ENCODE results near the gene ACO2. TPM values are rescaled to one million over a fixed set of nuclear protein-coding genes. Genes with fewer than 3 reads are reported as not detected.
"Not testable (repeated sequence)": the region's sequence is repeated elsewhere in the genome, so short reads cannot be mapped to it uniquely, and the experiment has no call there.

The ACO2 gene
- total RNA-seq, 1 donor from 2014 or later, result 122 TPM

DNA sequence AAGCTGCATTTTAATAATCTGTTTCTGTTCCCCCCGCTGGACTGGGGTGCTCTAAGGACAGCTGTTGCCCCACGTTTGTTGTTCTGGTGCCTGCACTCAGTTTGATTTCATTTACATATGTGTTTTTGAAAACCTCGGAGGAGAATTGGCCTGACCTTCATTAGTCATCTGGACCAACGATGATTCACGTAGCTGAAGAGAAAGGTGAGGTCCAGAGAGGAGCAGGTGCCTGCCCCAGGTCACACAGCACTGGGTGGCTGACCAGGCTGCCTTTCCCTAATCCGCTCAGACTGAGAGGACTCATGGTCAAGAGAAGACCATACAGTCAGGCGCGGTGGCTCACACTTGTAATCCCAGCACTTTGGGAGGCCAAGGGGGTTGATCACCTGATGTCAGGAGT, 95.6 kb downstream of the ACO2 start:
- DNase-seq (ENCODE audit: low read depth), result no peak

DNA sequence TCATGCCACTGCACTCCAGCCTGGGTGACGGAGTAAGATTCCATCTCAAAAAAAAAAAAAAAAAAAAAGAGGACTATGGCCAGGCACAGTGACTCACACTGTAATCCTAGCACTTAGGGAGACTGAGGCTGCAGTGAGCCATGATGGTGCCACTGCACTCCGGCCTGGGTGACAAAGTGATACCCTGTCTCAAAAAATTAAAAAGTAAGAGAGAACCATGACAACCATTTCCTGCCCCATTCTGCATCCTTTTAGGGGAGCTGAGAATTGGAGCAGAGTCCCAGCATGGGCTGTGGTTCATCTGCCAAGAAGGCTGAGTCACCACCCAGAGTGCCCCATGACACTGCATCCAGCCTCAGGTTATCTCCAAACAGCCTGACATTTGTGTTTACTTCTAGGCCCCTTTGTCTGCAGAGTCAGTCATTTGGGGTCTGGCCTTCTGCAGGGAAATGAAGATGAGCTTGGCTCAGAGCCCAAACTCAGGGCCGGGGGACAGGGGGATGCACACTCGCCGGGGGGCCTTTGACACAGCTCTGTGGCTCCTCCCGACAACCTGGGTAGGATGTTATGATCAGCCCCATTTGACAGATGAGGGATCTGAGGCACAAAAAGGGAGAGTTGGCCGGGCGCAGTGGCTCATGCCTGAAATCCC, 96.6 kb downstream of the ACO2 start:
- peak; percentile 85 for DNase-seq (ENCODE audit: low read depth)

DNA sequence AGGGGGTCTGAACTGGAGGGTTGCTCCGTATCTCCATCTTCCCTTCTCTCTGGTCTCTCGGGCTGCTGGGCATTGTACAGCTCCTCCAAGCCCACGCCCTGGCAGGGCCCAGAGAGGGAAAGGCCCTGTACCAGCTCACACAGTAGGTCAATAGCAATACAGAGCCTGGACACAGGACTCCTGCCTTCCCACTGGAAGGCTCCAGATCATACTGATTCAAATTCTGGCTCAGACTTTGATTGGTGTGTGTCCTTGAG, 98.5 kb downstream of the ACO2 start:
- DNase-seq (ENCODE audit: low read depth), result no peak

DNA sequence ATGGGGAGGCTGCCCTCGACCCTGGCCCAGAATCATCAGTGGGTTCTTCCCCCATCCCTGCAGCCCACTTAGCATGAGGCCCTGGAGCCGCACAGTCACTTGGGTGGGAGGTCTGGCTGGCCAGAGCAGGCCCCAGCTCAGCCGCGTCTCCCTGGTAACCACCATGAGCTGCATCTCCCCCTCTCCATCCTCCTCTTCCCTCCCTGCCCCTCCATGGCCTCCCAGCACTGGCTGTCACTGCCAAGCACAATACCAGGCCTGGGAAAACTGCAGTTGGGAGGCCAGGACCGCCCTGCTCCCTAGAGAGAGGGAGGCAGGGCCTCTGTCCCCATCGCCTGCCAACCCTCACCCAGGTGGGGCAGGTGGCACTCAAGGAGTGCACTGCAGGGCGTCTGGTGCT, 99.9 kb downstream of the ACO2 start:
- no peak for DNase-seq (ENCODE audit: low read depth)

- DNase-seq (ENCODE audit: low read depth), result no peak
Observed at GRCh38 chr22:41570221-41570620, 101.3 kb downstream of the ACO2 start.

DNA sequence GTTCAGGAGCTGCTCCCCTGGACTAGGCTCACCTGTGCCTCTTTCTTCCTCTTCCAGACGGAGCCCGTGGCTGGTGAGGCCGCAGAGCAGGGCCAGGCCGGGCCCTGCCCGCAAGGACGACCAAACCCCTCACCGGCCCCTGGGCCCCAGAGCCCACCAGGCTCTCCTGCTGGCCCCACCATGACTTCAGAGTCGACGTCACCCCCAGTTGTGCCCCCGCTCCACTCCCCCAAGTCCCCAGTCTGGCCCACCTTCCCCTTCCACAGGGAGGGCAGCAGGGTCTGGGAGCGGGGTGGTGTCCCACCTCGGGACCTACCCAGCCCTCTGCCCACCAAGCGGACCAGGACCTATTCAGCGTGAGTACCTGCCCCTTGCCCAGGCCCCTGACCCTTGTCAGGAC, 102.9 kb downstream of the ACO2 start:
- DNase-seq (ENCODE audit: low read depth), result no peak

DNA sequence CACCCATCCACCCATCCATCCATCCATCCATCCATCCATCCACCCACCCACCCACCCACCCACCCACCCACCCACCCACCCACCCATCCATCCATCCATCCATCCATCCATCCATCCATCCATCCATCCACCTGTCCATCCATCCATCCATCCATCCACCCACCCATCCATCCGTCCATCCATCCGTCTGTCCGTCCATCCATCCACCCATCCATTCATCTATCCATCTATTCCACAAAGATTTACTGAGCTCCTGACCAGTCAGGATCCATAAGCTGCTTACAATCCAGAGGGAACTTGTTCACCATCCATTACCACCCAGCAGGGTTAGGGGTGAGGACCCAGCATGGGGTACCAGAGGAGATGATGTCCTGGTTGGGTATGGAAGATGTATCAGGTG, 103.4 kb downstream of the ACO2 start:
- not testable (repeated sequence) for DNase-seq (ENCODE audit: low read depth)

- DNase-seq (ENCODE audit: low read depth), result no peak
Observed at GRCh38 chr22:41573677-41574076, 104.8 kb downstream of the ACO2 start.

DNA sequence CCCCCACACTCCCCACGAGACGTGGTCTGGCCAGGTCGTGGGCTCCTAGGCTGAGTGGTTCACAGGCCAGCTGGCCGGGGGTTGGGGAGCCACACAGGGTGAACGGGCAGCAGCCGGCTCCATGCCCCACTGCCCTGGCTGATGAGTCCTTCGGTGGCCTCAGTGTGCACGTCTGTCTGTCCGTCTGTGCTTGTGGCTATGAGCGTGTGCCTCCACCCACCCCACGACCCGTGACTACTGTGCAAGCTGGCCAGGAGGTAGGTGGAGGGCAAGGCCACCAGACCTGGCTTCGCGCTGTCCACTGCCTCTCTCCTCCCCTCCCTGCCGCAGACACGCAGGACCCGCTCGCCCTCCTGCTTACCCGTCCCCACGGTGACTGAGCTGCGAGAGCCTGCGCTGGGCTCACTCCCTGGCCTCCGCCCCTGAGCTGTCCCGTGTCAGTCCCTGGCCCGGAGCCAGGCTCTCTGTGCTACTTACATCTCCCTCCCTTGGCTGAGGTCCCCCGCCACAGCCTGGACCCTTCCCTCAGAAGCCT, 106.0 kb downstream of the ACO2 start:
- DNase-seq (ENCODE audit: low read depth), result peak; percentile 72

- DNase-seq (ENCODE audit: low read depth), result no peak
Observed at GRCh38 chr22:41575533-41575932, 106.6 kb downstream of the ACO2 start.

- peak; percentile 67 for DNase-seq (ENCODE audit: low read depth)
Observed at GRCh38 chr22:41576877-41577276, 108.0 kb downstream of the ACO2 start.

- no peak for DNase-seq (ENCODE audit: low read depth)
Observed at GRCh38 chr22:41578114-41578513, 109.2 kb downstream of the ACO2 start.

Other genes with a start within 250 kb of the ACO2 start
- gene CHADL, start 228.2 kb upstream of the ACO2 start, total RNA-seq, result 4.0 and 11.8 TPM in 2 replicates
- 58.5 and 82.0 TPM in 2 replicates for gene RANGAP1, start 182.9 kb upstream of the ACO2 start, total RNA-seq
- gene ZC3H7B, start 167.6 kb upstream of the ACO2 start, total RNA-seq, result 44.3 and 49.7 TPM in 2 replicates
- 10.3 and 10.5 TPM in 2 replicates for gene TEF, start 87.2 kb upstream of the ACO2 start, total RNA-seq
- gene TOB2, start 22.3 kb upstream of the ACO2 start, total RNA-seq, result 21.4 and 26.2 TPM in 2 replicates
- gene PHF5A, start 425 bp upstream of the ACO2 start, total RNA-seq, result 40.0 and 47.2 TPM in 2 replicates
- 22.0 and 23.8 TPM in 2 replicates for gene POLR3H, start 75.4 kb downstream of the ACO2 start, total RNA-seq
- gene CSDC2, start 91.9 kb downstream of the ACO2 start, total RNA-seq, result 24.6 and 31.7 TPM in 2 replicates
- gene PMM1, start 120.7 kb downstream of the ACO2 start, total RNA-seq, result 14.5 and 22.9 TPM in 2 replicates
- gene DESI1, start 151.9 kb downstream of the ACO2 start, total RNA-seq, result 20.2 and 22.4 TPM in 2 replicates
- gene XRCC6, start 152.2 kb downstream of the ACO2 start, total RNA-seq, result 346 and 353 TPM in 2 replicates
- 129 and 137 TPM in 2 replicates for gene SNU13, start 219.8 kb downstream of the ACO2 start, total RNA-seq
- gene MEI1, start 230.4 kb downstream of the ACO2 start, total RNA-seq, result 0.08 TPM in 1 of 2 replicates, not detected in the other

All from myocyte (in vitro differentiated cells).